Upper lobe of left lung (tissue), 6 donors: ENCODE results near the gene HIC1. TPM values are rescaled to one million over a fixed set of nuclear protein-coding genes. Genes with fewer than 3 reads are reported as not detected.
A peak's percentile ranks its signal among the peaks of the same experiment; 100 is the strongest.

Experiments
- ATAC-seq, 2 donors: fragments of 200-7000 bp; cut with Tn5 transposase; one replicate each; pipeline ENCODE4 v1.9.1; 2022; ENCODE audit warnings: mild to moderate bottlenecking in 2 of 2, moderate library complexity in 2 of 2; ENCODE audit not compliant: low FRiP score in 2 of 2
- DNase-seq, 2 donors: peaks; one replicate each; pipeline ENCODE4 v3.0.0-alpha.2; 2019 to 2020
- H3K27ac ChIP-seq, 4 donors: fragments of 200-600 bp; sonication (generic); one replicate each; pipeline ENCODE4 v1.5.1; 2016 to 2019
- H3K27me3 ChIP-seq, 4 donors: fragments of 200-600 bp; sonication (generic); one replicate each; pipeline ENCODE4 v1.5.1; 2017 to 2019
- H3K36me3 ChIP-seq, 4 donors: fragments of 200-600 bp; sonication (generic); one replicate each; pipeline ENCODE4 v1.5.1; 2016 to 2019
- H3K4me1 ChIP-seq, 4 donors: fragments of 200-600 bp; sonication (generic); one replicate each; pipeline ENCODE4 v1.5.1; 2018 to 2019
- H3K4me3 ChIP-seq, 4 donors: fragments of 200-600 bp; sonication (generic); one replicate each; pipeline ENCODE4 v1.5.1; 2017 to 2019; ENCODE audit warnings: mild to moderate bottlenecking in 2 of 4, moderate library complexity in 1 of 4
- H3K9me3 ChIP-seq, 4 donors: fragments of 200-600 bp; sonication (generic); one replicate each; pipeline ENCODE4 v1.5.1; 2018 to 2019
- CTCF ChIP-seq, 6 experiments: fragments of 450-650 bp in 4 of 6; fragments of 200-600 bp in 2 of 6; sonication (generic) in 2 of 6; IDR thresholded peaks; one replicate each; pipeline ENCODE4 v1.5.1; 2016 to 2019; ENCODE audit warnings: antibody characterized with exemption in 6 of 6
- EP300 ChIP-seq, 4 donors: sonication (generic); formaldehyde crosslinking; IDR thresholded peaks; one replicate each; pipeline ENCODE4 v1.5.1; 2017; ENCODE audit warnings: antibody characterized with exemption in 4 of 4, control low read depth in 2 of 4
- POLR2A ChIP-seq, 4 donors: fragments of 450-650 bp; IDR thresholded peaks; one replicate each; pipeline ENCODE4 v1.5.1; 2016 to 2017; ENCODE audit warnings: antibody characterized with exemption in 4 of 4, mild to moderate bottlenecking in 2 of 4
- POLR2AphosphoS5 ChIP-seq, 2 donors: sonication (generic); formaldehyde crosslinking; IDR thresholded peaks; one replicate each; pipeline ENCODE4 v1.5.1; 2017; ENCODE audit warnings: antibody characterized with exemption in 2 of 2
- WGBS, 2 donors: methylation state at CpG; one replicate each; pipeline ENCODE4 v1.1.5; 2017 to 2018; 5-methylcytosine and 5-hydroxymethylcytosine counted together
- total RNA-seq, 6 donors: library from RNA; depleted of rRNA in 4 of 6; stranded (reverse); fragments of >200 nt in 4 of 6; gene quantifications; one replicate each; pipeline versions ENCODE4 v1.1.0 to v1.2.1, GENCODE V29; 2016 to 2021
- donor health status: DM: no; HTN: no; CAD: no; lungs with moderate emphysema.
- donor health status: DM: no; HTN: yes; CAD: no; lungs with severe emphysema.

HIC1 gene
- total RNA-seq, 6 donors from 2014 or later, result 8.0 to 25.5 (median 19.1) TPM

- ATAC-seq (peak; percentile 55 to 69), DNase-seq (peak in 1 of 2 donors; percentile 88)
- Histone ChIP-seq H3K27ac (peak overlapping the region; percentile 77 to 92 (median 86)), H3K36me3 (peaks cover under 1 to 31% (median 21%) of the 10 kb centered on the region in 4 donors), H3K4me3 (no peak overlapping the region), H3K4me1 (peaks cover 51 to 61% (median 58%) of the 10 kb centered on the region in 4 donors), H3K9me3 (no peaks in the 10 kb centered on the region), H3K27me3 (no peaks in the 10 kb centered on the region)
- TF ChIP-seq CTCF (IDR thresholded peaks at IDR 0.05) (no peak), POLR2AphosphoS5 (IDR thresholded peaks at IDR 0.05) (peak; percentile 63 to 66), POLR2A (IDR thresholded peaks at IDR 0.05) (peak in 2 of 4 donors; percentile 7 to 22), EP300 (IDR thresholded peaks at IDR 0.05) (peak in 1 of 4 donors; percentile 50)
- 11 to 13% methylated on average over 7 of the region's 7 CpGs for WGBS, 2 donors
Observed at GRCh38 chr17:2083613-2084035, 28.7 kb downstream of the HIC1 start.

GRCh38 chr17:2084036-2084765 lies 29.3 kb downstream of the HIC1 start:
- peaks cover 56 to 67% (median 64%) of the 10 kb centered on the region in 4 donors for H3K4me1 ChIP-seq
- H3K9me3 ChIP-seq, result no peaks in the 10 kb centered on the region
- ATAC-seq (peak; percentile 34 to 82), DNase-seq (peak in 1 of 2 donors; percentile 36)
- H3K27me3 ChIP-seq, result no peaks in the 10 kb centered on the region
- TF ChIP-seq POLR2A (IDR thresholded peaks at IDR 0.05), result no peak
- no peak for TF ChIP-seq CTCF (IDR thresholded peaks at IDR 0.05)
- peak in 1 of 4 donors; percentile 14 for TF ChIP-seq EP300 (IDR thresholded peaks at IDR 0.05)
- TF ChIP-seq POLR2AphosphoS5 (IDR thresholded peaks at IDR 0.05), result peak; percentile 26 to 56
- H3K4me3 ChIP-seq, result no peak overlapping the region
- H3K36me3 ChIP-seq, result peaks cover 0 to 25% (median 16%) of the 10 kb centered on the region in 4 donors
- WGBS, 2 donors, result 31 to 55% methylated on average over 7 to 8 of the region's 8 CpGs
- H3K27ac ChIP-seq, result peak overlapping the region; percentile 77 to 92 (median 86)

- Histone ChIP-seq H3K27ac (peak overlapping the region; percentile 77 to 92 (median 86)), H3K4me3 (no peak overlapping the region), H3K27me3 (no peaks in the 10 kb centered on the region), H3K9me3 (no peaks in the 10 kb centered on the region), H3K36me3 (peaks cover 0 to 21% (median 14%) of the 10 kb centered on the region in 4 donors), H3K4me1 (peaks cover 62 to 74% (median 71%) of the 10 kb centered on the region in 4 donors)
- TF ChIP-seq CTCF (IDR thresholded peaks at IDR 0.05) (no peak), POLR2AphosphoS5 (IDR thresholded peaks at IDR 0.05) (peak in 1 of 2 donors; percentile 24)
- peak in 1 of 2 donors; percentile 66 for DNase-seq
- 51 to 58% methylated on average over 13 of the region's 13 CpGs for WGBS, 2 donors
- ATAC-seq, result peak; percentile 35 to 58
Observed at GRCh38 chr17:2084766-2085647, 30.1 kb downstream of the HIC1 start.

GRCh38 chr17:2085648-2085949 lies 30.7 kb downstream of the HIC1 start:
- DNase-seq, result no peak

More at GRCh38 chr17:2085648-2085949, 30.7 kb downstream of the HIC1 start:
- H3K36me3 ChIP-seq, result peaks cover 0 to 16% (median 11%) of the 10 kb centered on the region in 4 donors
- H3K4me3 ChIP-seq, result no peak overlapping the region
- no peaks in the 10 kb centered on the region for H3K27me3 ChIP-seq
- peak overlapping the region; percentile 77 to 92 (median 86) for H3K27ac ChIP-seq
- TF ChIP-seq POLR2A (IDR thresholded peaks at IDR 0.05) (no peak), POLR2AphosphoS5 (IDR thresholded peaks at IDR 0.05) (peak in 1 of 2 donors; percentile 56), EP300 (IDR thresholded peaks at IDR 0.05) (peak in 1 of 4 donors; percentile 27), CTCF (IDR thresholded peaks at IDR 0.05) (no peak)
- 40 to 42% methylated on average over 5 of the region's 5 CpGs for WGBS, 2 donors
- H3K4me1 ChIP-seq, result peaks cover 68 to 79% (median 77%) of the 10 kb centered on the region in 4 donors
- no peak for ATAC-seq
- no peaks in the 10 kb centered on the region for H3K9me3 ChIP-seq
